HEK293 (cell line): ENCODE data around the gene EFEMP2.

Experiments used
- CTCF ChIA-PET: fragments of 350-600 bp; formaldehyde crosslinking; extraction: SDS; loops from one replicate; lab custom pipeline; 2021; ENCODE audit warnings: antibody characterized with exemption; lab: Yijun Ruan, JAX
- POLR2A ChIA-PET: fragments of 300-600 bp; formaldehyde crosslinking; extraction: SDS; loops from one replicate; lab custom pipeline; 2020; ENCODE audit warnings: antibody characterized with exemption, inconsistent platforms; lab: Yijun Ruan, JAX
- H3K27ac ChIP-seq: fragments of 200-500 bp; sonication (Bioruptor generic); 2 replicates; pipeline ENCODE4 v1.5.1; 2014; ENCODE audit warnings: low read depth, low read length, control low read depth, inconsistent platforms; ENCODE audit errors: extremely low read depth
- H3K36me3 ChIP-seq, 2 experiments: fragments of 200-500 bp in 1 of 2; sonication (Bioruptor generic) in 1 of 2; 1 replicate in 1 of 2; 2 replicates in 1 of 2; pipeline ENCODE4 v1.5.1; 2014 to 2017; ENCODE audit warnings: inconsistent platforms in 2 of 2, low read length in 2 of 2; ENCODE audit not compliant: control insufficient read depth in 2 of 2, insufficient read depth in 1 of 2
- H3K4me1 ChIP-seq: fragments of 200-500 bp; sonication (Bioruptor generic); 2 replicates; pipeline ENCODE4 v1.5.1; 2014; ENCODE audit warnings: mild to moderate bottlenecking, low read length, inconsistent platforms; ENCODE audit not compliant: control insufficient read depth, insufficient read depth
- H3K4me3 ChIP-seq: 2 replicates; pipeline ENCODE4 v1.5.1; 2011; ENCODE audit warnings: low read depth, mild to moderate bottlenecking, control low read depth, low read length, moderate library complexity
- H3K9me3 ChIP-seq: fragments of 200-500 bp; sonication (Bioruptor generic); 2 replicates; pipeline ENCODE4 v1.5.1; 2014; ENCODE audit warnings: low read depth, low read length, inconsistent platforms; ENCODE audit not compliant: control insufficient read depth, insufficient read depth
- AEBP2 ChIP-seq: fragments of 450-650 bp; formaldehyde crosslinking; IDR thresholded peaks from 2 replicates; pipeline ENCODE4 v1.5.1; 2016; ENCODE audit warnings: missing biosample characterization, missing genetic modification characterization, borderline replicate concordance
- BCL11A ChIP-seq: fragments of 450-650 bp; formaldehyde crosslinking; IDR thresholded peaks from 2 replicates; pipeline ENCODE4 v1.5.1; 2016; ENCODE audit warnings: low read depth, missing biosample characterization, missing genetic modification characterization
- HOXA7 ChIP-seq: sonication (generic); formaldehyde crosslinking; IDR thresholded peaks from 2 replicates; pipeline ENCODE4 v1.8.1; 2022; ENCODE audit warnings: missing genetic modification reagents, borderline replicate concordance
- KLF1 ChIP-seq: fragments of 450-650 bp; formaldehyde crosslinking; IDR thresholded peaks from 2 replicates; pipeline ENCODE4 v1.5.1; 2016; ENCODE audit warnings: missing biosample characterization, missing genetic modification characterization
- RBAK ChIP-seq: fragments of 450-650 bp; formaldehyde crosslinking; IDR thresholded peaks from 2 replicates; pipeline ENCODE4 v1.5.1; 2016; ENCODE audit warnings: missing biosample characterization, missing genetic modification characterization
- REPIN1 ChIP-seq: fragments of 450-650 bp; formaldehyde crosslinking; IDR thresholded peaks from 2 replicates; pipeline ENCODE4 v1.5.1; 2017; ENCODE audit warnings: missing biosample characterization, missing genetic modification characterization, low read depth
- SCRT1 ChIP-seq: fragments of 450-650 bp; formaldehyde crosslinking; IDR thresholded peaks from 2 replicates; pipeline ENCODE4 v1.5.1; 2016; ENCODE audit warnings: missing biosample characterization, missing genetic modification characterization, borderline replicate concordance
- TRIM28 ChIP-seq: IDR thresholded peaks from 2 replicates; pipeline ENCODE4 v1.6.1; 2011; ENCODE audit warnings: low read length, control low read depth, borderline replicate concordance
- YY2 ChIP-seq: fragments of 450-650 bp; formaldehyde crosslinking; IDR thresholded peaks from 2 replicates; pipeline ENCODE4 v1.5.1; 2016; ENCODE audit warnings: missing biosample characterization, missing genetic modification characterization
- ZBTB17 ChIP-seq: fragments of 450-650 bp; formaldehyde crosslinking; IDR thresholded peaks from 2 replicates; pipeline ENCODE4 v1.5.1; 2016; ENCODE audit warnings: missing biosample characterization, missing genetic modification characterization
- ZEB2 ChIP-seq: fragments of 450-650 bp; formaldehyde crosslinking; IDR thresholded peaks from 2 replicates; pipeline ENCODE4 v1.5.1; 2016; ENCODE audit warnings: missing biosample characterization, missing genetic modification characterization
- ZFP69B ChIP-seq: fragments of 450-650 bp; formaldehyde crosslinking; IDR thresholded peaks from 2 replicates; pipeline ENCODE4 v1.5.1; 2016; ENCODE audit warnings: missing biosample characterization, missing genetic modification characterization
- ZNF23 ChIP-seq: fragments of 450-650 bp; formaldehyde crosslinking; IDR thresholded peaks from 2 replicates; pipeline ENCODE4 v1.5.1; 2016; ENCODE audit warnings: missing biosample characterization, missing genetic modification characterization, borderline replicate concordance
- ZNF26 ChIP-seq: fragments of 450-650 bp; formaldehyde crosslinking; IDR thresholded peaks from 2 replicates; pipeline ENCODE4 v1.5.1; 2016; ENCODE audit warnings: missing biosample characterization, missing genetic modification characterization
- ZNF324 ChIP-seq: fragments of 450-650 bp; formaldehyde crosslinking; IDR thresholded peaks from 2 replicates; pipeline ENCODE4 v1.5.1; 2016; ENCODE audit warnings: missing biosample characterization, missing genetic modification characterization
- ZNF350 ChIP-seq: fragments of 450-650 bp; formaldehyde crosslinking; IDR thresholded peaks from 2 replicates; pipeline ENCODE4 v1.5.0; 2017; ENCODE audit warnings: missing biosample characterization, mild to moderate bottlenecking, missing genetic modification characterization
- ZNF37A ChIP-seq: fragments of 450-650 bp; IDR thresholded peaks from 2 replicates; pipeline ENCODE4 v1.5.1; 2018; ENCODE audit warnings: missing biosample characterization, missing genetic modification characterization
- ZNF518A ChIP-seq: fragments of 450-650 bp; formaldehyde crosslinking; conservative IDR thresholded peaks from 2 replicates; pipeline ENCODE4 v1.5.1; 2016; ENCODE audit warnings: low read depth, missing biosample characterization, missing genetic modification characterization
- ZNF548 ChIP-seq: fragments of 450-650 bp; formaldehyde crosslinking; IDR thresholded peaks from 2 replicates; pipeline ENCODE4 v1.5.1; 2016; ENCODE audit warnings: missing biosample characterization, missing genetic modification characterization
- ZNF624 ChIP-seq: fragments of 450-650 bp; formaldehyde crosslinking; IDR thresholded peaks from 2 replicates; pipeline ENCODE4 v1.5.1; 2017; ENCODE audit warnings: missing biosample characterization, missing genetic modification characterization
- ZNF626 ChIP-seq: fragments of 450-650 bp; sonication (Bioruptor Pico); formaldehyde crosslinking; IDR thresholded peaks from 2 replicates; pipeline ENCODE4 v1.5.1; 2018; ENCODE audit warnings: missing biosample characterization, missing genetic modification characterization, inconsistent platforms
- ZNF677 ChIP-seq: fragments of 450-650 bp; IDR thresholded peaks from 2 replicates; pipeline ENCODE4 v1.5.0; 2018; ENCODE audit warnings: missing biosample characterization, mild to moderate bottlenecking, missing genetic modification characterization, moderate library complexity
- ZNF830 ChIP-seq: fragments of 450-650 bp; IDR thresholded peaks from 2 replicates; pipeline ENCODE4 v1.5.0; 2018; ENCODE audit warnings: missing biosample characterization, missing genetic modification characterization, low read depth, mild to moderate bottlenecking, moderate library complexity
- TF ChIP-seq, protein P1 (sequence below): fragments of 450-650 bp; formaldehyde crosslinking; IDR thresholded peaks from 2 replicates; pipeline ENCODE4 v1.5.1; 2017; ENCODE audit warnings: missing biosample characterization, missing genetic modification characterization
- TF ChIP-seq, protein P2 (sequence below): fragments of 450-650 bp; formaldehyde crosslinking; IDR thresholded peaks from 2 replicates; pipeline ENCODE4 v1.5.0; 2017; ENCODE audit warnings: missing biosample characterization, missing genetic modification characterization, borderline replicate concordance

Gene EFEMP2

GRCh38 chr11:65849771-65850216, 22.8 kb downstream of the EFEMP2 start:
- TF ChIP-seq HOXA7 = no peak
- TF ChIP-seq AEBP2 (tag by site-specific recombination) = no peak
- TF ChIP-seq ZNF350 (tag by site-specific recombination) = no peak
- no peak for TF ChIP-seq ZBTB17 (tag by site-specific recombination)
- no peak for TF ChIP-seq RBAK (tag by site-specific recombination)
- no peak for TF ChIP-seq ZFP69B (tag by site-specific recombination)
- TF ChIP-seq, protein P1, sequence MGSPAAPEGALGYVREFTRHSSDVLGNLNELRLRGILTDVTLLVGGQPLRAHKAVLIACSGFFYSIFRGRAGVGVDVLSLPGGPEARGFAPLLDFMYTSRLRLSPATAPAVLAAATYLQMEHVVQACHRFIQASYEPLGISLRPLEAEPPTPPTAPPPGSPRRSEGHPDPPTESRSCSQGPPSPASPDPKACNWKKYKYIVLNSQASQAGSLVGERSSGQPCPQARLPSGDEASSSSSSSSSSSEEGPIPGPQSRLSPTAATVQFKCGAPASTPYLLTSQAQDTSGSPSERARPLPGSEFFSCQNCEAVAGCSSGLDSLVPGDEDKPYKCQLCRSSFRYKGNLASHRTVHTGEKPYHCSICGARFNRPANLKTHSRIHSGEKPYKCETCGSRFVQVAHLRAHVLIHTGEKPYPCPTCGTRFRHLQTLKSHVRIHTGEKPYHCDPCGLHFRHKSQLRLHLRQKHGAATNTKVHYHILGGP = no peak
- TF ChIP-seq KLF1 (tag by site-specific recombination) = no peak
- no peak for TF ChIP-seq ZNF548 (tag by site-specific recombination)
- TF ChIP-seq TRIM28 = no peak
- no peak for TF ChIP-seq ZNF324
- TF ChIP-seq REPIN1 (tag by site-specific recombination) = no peak
- TF ChIP-seq, protein P2, sequence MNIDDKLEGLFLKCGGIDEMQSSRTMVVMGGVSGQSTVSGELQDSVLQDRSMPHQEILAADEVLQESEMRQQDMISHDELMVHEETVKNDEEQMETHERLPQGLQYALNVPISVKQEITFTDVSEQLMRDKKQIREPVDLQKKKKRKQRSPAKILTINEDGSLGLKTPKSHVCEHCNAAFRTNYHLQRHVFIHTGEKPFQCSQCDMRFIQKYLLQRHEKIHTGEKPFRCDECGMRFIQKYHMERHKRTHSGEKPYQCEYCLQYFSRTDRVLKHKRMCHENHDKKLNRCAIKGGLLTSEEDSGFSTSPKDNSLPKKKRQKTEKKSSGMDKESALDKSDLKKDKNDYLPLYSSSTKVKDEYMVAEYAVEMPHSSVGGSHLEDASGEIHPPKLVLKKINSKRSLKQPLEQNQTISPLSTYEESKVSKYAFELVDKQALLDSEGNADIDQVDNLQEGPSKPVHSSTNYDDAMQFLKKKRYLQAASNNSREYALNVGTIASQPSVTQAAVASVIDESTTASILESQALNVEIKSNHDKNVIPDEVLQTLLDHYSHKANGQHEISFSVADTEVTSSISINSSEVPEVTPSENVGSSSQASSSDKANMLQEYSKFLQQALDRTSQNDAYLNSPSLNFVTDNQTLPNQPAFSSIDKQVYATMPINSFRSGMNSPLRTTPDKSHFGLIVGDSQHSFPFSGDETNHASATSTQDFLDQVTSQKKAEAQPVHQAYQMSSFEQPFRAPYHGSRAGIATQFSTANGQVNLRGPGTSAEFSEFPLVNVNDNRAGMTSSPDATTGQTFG (tag by site-specific recombination) = no peak
- no peak for TF ChIP-seq ZNF677 (tag by site-specific recombination)
- no peak for TF ChIP-seq SCRT1 (tag by site-specific recombination)
- TF ChIP-seq ZNF624 = no peak
- TF ChIP-seq ZNF626 (tag by site-specific recombination) = no peak
- no peak for TF ChIP-seq ZNF26 (tag by site-specific recombination)
- TF ChIP-seq ZNF23 (tag by site-specific recombination) = no peak
- POLR2A ChIA-PET = interaction anchor here (1.0 to 4.3 kb wide), 5 partner anchors 8 to 23 kb away, joined by 3 to 33 read pairs (median 3); partner anchors contain the start of genes CFL1, MUS81 and SNX32
- Histone ChIP-seq H3K27ac (no peak overlapping the region), H3K9me3 (no peaks in the 10 kb centered on the region), H3K4me3 (no peak overlapping the region), H3K36me3 (peaks cover 0 to 36% of the 10 kb centered on the region in 2 experiments; a peak in 1 of 3 replicates), H3K4me1 (no peaks in the 10 kb centered on the region)
- CTCF ChIA-PET = interaction anchor here (0.8 to 4.5 kb wide), 4 partner anchors 10 to 35 kb away, joined by 3 to 22 read pairs (median 6); partner anchors contain the start of genes MUS81 and SNX32

- ChIA-PET CTCF (interaction anchor here (2.3 to 4.5 kb wide), 2 partner anchors 11 to 36 kb away, joined by 9 to 22 read pairs; partner anchors contain the start of gene MUS81), POLR2A (interaction anchor here (1.0 to 4.3 kb wide), 5 partner anchors 9 to 22 kb away, joined by 3 to 33 read pairs (median 3); partner anchors contain the start of genes CFL1, MUS81 and SNX32)
- Histone ChIP-seq H3K4me3 (no peak overlapping the region), H3K4me1 (no peaks in the 10 kb centered on the region), H3K27ac (no peak overlapping the region), H3K36me3 (peaks cover 0 to 32% of the 10 kb centered on the region in 2 experiments; a peak in 1 of 3 replicates), H3K9me3 (no peaks in the 10 kb centered on the region)
- TF ChIP-seq ZNF37A (tag by site-specific recombination) = no peak
- no peak for TF ChIP-seq ZNF830 (tag by site-specific recombination)
- no peak for TF ChIP-seq BCL11A (tag by site-specific recombination)
- no peak for TF ChIP-seq ZEB2
- no peak for TF ChIP-seq ZNF518A (tag by site-specific recombination)
- TF ChIP-seq YY2 = no peak
Measured at GRCh38 chr11:65849366-65849765, 23.2 kb downstream of the EFEMP2 start.
